GM18909 (cell line): Measurements from ENCODE around the gene EPS15.
"Not testable (repeated sequence)": the region's sequence is repeated elsewhere in the genome, so short reads cannot be mapped to it uniquely, and the experiment has no call there.

Experiments used
- ATAC-seq: cut with Tn5 transposase; IDR thresholded peaks from one replicate; pipeline ENCODE4 v1.9.1; 2021; ENCODE audit warnings: mild to moderate bottlenecking; ENCODE audit not compliant: unreplicated experiment, poor library complexity

Gene EPS15

DNA sequence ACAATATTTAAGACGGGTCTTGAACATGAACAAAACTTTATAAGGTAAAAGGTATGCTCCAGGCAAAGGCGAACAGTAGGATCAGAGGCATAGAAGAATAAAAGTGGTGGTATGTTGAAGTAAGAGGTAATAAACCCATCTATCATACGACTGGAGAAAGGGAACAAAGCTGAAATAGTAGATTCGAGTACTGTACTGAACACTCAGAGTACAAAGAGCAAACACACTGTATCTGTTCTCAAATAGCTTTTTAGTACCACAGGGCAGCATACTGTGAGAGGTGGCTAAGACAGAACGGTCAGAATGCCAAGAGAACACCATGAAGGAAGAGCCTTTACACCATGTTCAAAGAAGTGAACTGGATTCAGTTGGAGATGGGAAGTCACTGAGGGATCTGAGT lies 83.2 kb downstream of the EPS15 start:
- no peak for ATAC-seq

DNA sequence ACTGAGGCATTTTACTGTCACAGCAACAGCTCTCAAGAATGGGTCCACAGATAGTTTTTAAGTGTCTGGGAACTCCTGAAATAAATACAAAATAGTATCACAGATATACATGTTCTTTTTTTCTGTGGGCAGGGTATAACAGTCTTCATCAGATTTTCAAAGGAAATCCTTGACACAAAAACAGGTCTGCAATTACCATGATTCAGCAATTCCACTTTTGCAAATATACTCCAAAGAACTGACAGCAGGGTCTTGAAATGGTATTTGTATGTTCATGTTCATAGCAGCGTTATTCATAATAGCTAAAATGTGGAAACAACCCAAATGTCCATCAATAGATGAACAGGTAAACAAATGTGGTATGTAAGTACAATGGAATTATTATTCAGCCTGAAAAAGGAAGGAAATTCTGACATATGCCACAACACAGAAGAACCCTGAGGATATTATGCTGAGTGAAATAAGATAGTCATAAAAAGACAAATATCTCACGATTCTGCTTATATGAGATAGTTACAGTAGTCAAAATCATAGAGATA lies 85.0 kb downstream of the EPS15 start:
- ATAC-seq: no peak

DNA sequence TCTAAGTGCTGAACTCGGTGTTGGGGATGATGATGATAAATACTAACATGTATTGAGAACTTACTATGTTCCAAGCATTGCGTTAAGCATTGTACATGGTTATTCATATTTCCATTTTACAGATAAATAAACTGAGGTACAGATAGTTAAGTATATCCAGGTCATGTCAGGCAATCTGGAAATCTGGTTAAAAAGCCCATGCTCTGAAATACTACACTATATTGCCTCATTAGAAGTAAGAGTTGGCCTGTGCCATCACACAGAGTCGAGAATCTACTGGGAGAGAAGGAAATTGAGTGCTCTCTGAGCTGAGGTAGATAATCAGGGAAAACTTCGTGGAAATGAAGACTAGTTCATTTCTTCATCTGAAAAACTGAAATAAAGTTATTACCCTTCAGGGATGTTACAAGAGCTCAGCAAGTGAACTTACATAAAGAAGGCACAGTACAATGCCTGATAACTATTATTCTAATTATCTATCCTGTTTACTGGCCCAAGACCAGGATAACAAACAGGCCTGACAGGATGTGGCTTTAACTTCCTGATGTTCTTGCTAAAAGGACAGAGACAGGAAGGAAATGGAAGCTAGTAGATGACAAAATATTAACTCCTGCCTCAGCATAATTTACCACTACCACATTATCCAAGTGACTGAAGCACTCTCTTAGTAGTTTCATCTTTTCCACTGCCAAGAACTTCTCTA lies 85.6 kb downstream of the EPS15 start:
- ATAC-seq: no peak

DNA sequence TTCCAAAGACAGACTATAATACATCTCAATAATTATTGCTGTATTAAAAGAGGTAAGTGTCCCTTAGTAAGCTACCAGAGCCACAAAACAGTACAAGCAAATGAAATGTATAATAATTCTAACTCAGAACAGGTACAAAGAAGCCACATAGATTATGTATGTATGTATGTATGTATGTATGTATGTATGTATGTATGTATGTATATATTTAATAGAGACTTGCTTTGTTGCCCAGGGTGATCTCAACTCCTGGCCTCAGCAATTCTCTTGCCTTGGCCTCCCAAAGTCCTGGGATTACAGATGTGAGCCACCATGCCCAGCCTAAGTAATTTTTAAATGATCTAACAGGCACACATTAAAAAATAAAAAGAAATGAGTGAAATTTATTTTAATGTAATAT lies 86.9 kb downstream of the EPS15 start:
- ATAC-seq: no peak

DNA sequence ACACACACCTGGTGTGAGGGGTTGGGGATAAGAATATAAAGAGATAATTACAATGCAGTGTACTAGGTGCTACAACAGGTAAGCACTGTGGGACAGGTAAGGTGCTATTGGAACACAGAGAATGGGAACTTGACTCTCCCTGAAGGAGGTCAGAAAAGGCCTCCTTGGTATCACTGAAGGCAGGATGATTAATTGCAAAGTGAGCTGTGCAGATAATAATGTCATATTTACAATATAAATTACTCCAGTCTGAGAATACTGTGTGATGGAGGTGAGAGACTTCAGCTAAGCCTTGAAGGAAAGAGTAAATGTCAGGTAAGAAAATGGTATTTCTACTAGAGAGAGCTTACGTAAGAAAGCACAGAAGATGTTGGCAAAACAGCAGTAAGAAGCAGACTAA lies 91.6 kb downstream of the EPS15 start:
- ATAC-seq: no peak

DNA sequence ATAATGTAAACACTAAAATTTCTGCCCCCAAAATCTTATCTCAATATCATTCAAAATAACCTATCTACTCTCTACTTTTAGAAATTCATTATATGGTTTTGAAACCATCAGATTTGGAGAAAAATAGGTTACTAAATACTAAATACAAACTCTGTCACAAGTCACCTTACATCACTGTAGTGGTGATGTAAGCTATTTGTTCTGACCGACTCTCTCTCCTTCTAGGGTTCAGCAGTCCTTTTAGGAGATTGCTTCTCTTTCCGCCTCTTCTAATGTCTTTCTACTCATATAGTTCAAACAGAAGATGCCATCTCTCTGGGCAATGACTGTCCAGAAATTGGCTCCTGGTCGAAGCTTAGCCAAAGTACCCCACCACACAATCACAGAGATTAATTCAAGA lies 93.1 kb downstream of the EPS15 start:
- ATAC-seq: no peak

DNA sequence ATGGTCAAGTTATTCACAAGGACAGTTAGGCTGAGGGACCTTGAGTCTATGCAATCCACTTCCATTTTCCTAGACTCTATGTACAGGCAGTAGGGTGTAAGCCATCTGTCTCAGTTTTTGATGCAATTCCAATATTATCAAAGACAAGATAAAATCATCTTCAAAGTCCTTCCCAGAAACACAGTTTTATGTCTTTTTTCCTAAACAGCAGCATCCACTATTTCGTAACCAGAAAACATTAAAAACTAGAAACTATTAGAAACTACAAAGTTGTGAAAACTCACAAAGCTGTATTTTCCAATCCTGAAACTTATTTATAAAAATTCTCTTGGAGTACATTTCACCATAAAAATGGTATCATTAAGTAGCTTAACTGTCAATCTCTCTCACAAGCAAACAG lies 93.8 kb downstream of the EPS15 start:
- ATAC-seq: no peak

DNA sequence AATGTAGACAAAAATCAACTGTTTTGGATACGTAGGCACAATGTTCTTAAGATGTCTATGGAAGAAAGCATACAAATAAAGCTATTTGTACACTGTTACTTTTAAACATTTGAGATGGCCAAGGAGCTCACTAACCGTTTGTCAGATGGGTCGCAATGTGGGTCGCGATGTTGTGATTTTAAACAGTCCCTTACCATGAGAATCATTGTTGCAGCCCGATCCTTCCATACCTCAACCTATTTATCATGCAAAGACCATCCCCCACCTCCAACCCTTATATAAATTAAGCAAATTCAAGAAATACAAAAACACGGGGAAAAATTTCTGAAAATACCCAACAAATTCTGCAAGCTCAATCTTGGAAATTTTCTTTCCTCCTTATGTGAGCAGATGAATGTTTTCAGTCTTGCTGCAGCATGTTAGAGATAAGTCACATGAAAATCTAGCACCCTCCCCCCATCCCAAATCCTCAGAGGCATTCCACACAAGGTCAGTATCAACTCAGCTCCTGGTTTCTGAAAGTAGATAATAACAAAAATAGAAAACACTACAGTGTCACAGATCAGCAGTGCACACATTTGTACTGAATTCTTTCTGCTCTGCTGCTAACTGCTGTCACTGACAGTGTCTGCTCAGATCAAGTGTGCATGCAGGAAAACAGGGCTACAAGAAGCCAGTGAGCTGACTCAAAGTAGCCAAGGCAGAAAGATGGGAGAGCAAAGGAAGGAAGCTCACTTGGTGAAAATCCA lies 95.8 kb downstream of the EPS15 start:
- no peak for ATAC-seq

DNA sequence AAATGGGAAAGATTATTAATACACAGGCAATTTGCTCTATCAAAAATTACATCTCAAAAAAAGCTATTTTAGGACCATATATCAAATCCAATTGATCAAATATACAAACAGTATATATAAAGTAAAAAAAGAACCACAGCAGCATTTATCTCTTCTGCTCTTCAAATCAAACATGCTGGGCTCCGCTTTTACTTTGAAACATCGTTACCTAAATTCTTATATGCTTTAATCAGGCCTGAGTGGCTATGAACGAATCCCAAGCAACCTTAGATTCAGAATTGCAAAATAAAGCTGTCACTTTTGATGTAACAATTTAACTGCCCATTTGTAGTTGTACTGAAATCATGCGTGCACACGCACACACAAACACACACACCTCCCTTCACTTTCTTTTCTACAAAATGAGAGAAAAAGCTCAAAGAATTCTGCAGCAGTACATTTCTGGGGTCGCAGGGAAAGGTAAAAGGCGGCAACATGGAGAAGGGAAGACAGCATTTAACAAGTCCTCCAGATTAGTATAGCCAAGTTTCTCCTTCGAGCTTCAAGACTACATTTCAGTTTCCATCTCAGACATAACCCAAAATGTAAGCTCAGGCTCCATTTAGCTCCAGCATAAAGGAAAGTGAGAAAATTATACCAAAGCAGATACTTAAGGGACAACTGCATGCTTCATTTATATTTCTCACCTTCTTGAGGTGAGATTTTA lies 96.5 kb downstream of the EPS15 start:
- ATAC-seq: no peak

DNA sequence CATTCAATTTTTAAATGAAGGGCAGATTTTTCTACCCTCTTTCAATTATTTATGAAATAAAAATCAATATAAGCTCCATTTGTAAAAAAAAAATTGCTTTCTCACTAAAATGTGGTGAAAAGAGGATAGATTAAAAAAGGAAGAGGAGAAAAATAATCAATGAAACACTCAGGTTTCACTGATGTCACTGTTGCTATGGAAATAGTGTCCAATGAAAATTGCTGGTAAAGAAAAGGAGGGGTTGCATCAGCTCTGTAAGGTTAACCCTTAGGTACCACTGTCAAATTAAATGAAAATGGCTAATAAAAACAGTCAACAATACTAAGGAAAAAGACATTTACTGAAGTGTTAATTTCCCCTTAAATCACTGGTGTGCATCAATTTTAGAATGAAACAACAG lies 97.1 kb downstream of the EPS15 start:
- ATAC-seq: no peak

DNA sequence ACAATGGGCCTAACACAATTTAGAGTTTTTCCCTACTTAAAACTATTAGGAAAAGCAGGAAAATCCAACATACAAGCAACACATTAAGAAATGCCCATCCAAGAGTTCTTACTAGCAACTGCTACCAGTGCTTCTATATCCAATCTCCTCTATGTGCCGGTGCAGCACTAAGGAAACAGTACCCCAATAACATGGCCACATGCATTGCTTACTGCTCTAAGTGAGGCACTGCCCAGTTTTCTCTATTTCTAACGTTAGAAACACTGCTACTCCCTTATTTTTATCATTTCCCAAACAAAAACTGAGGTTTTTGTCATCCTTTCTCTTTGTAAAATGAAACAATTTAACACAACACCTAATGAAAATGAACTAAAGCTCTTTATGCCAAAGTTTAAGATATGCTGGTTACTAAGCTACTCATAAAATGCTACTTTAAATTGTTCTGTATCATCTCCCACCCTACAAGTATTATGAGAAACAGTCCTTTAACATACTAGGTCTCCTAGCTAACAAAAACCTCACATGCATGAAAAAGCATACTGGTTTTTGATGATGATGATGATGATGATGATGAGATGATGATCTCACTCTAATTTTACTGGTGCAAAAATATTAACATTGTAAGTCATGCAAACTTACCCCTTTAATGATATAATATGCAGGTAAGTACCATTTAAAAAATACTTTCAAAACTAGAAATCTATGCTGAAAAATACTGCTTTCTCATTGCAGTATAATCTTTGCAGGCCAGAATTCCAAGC lies 98.0 kb downstream of the EPS15 start:
- no peak for ATAC-seq

DNA sequence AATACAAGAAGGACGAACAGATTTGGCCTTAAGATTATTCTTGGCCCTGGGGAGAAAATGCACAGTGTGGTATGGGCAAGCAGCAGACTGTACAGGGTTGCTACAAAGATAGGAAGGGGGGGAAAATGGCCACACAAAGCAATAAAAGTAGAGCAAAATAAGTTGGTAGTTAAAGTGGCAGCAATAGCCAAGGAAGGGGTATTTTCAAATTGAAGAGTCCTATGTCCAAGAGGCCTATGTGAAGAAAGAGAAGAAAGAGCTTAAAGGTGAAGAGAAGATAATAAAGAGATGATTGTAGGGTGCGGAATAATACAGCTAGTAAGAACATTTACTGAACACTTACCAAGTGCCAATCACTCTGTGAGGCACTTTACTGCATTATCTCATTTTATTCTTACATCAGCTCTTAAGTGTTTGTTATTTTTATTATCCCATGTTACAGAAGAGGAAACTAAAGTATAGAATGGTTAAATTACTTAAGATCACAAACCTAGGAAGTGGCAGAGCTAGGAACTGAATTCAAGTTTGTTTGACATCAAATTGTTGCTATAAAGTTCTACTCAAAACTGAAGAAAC lies 100.6 kb downstream of the EPS15 start:
- no peak for ATAC-seq

DNA sequence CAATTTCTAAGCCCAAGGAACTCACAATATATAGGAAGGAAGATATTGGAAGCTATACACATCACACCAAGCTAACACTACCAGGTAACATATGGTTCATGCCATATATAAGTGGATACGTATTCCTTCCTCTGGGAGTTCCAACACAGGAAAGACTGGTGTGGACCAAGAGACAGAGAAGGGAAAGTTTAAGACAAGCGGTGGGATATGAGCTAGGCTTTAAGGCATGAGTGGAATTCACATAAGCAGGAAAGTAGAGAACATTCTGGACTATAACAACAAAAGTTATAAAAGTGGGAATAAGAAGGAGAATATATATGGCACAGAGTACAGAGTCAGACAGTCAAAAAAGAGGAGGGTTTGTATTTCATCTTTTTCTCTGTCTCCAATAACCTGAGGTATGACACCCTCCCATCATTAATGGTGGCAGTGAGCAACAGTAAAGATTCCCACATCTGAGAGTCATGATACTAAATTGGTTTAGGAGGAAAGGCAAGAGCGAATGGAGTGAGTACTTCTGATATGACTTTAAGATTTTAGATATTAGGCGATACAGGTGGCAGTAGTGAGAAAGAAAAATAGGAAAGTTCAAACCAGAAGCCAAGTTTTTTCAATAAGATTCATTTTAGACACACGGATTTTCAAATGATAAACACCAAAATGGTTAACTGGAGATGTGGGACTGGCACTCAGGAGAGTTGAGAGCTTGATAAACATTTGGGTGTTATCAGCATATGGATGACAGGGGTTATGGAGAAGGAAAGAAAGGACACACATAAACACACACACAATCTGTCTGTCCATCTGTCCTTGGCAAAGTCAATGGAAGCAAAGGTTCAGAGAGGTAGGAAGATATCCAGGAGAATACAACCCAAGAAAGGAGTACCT lies 101.3 kb downstream of the EPS15 start:
- ATAC-seq: no peak

DNA sequence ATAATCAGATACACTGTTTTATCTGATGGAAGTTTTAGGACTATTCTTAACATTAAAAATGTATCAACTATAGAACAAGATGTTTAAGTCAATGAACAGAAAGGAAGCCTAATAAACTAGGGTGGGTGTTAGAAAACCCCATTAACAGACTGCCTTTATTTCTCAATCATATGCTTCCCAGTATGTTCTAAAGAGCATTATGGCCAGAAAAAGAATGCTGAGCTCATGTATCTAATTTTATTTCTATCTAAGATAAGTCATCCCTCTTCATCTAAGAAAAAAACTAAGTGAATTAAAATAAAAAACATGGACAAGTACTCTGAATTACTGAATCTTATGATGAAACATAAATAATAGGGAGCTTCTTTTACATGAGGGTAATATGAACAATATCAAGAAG lies 102.2 kb downstream of the EPS15 start:
- ATAC-seq: no peak

DNA sequence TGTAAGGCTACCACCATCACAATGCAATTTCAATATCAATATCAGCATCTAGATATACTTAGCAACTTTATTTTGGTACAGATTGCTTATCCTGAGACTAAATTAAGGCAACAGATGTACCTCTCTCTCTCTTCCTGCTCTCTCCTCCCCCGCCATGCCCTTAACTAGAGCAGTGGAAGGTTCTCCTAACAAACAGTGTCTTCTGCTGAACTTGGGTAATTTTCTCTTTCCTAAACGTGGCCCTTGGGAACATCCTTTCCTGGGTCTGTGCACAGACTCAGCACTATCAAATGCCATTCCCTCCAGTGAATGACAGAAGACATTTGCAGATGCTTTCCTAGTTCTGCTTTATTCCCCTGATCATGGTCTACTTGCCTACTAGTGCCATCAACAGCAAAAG lies 103.1 kb downstream of the EPS15 start:
- ATAC-seq: no peak

DNA sequence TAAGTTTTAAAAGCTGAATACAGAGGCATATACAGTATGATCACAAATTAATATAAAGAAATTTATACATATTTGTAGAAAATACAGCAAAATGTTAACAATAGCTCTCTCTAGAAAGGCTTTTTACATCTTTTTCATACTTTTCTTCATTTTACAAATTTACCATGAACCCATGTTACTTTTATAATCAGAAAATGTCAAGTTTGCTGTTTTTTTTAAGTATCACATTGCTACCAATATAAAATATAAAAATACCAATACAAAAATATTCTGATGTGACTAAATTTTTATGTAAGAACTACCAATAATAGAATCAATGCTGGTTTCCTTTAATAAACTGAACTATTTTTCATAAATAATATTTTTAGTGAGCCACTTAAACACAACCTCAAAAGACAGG lies 104.3 kb downstream of the EPS15 start:
- ATAC-seq: no peak

DNA sequence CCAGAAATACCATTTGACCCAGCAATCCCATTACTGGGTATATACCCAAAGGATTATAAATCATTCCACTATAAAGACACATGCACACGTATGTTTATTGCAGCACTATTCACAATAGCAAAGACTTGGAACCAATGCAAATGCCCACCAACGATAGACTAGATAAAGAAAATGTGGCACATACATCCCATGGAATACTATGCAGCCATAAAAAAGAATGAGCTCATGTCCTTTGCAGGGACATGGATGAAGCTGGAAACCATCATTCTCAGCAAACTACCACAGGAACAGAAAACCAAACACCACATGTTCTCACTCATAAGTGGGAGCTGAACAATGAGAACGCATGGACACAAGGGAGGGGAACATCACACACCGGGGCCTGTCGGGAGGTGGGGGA lies 107.2 kb downstream of the EPS15 start:
- ATAC-seq: not testable (repeated sequence)

DNA sequence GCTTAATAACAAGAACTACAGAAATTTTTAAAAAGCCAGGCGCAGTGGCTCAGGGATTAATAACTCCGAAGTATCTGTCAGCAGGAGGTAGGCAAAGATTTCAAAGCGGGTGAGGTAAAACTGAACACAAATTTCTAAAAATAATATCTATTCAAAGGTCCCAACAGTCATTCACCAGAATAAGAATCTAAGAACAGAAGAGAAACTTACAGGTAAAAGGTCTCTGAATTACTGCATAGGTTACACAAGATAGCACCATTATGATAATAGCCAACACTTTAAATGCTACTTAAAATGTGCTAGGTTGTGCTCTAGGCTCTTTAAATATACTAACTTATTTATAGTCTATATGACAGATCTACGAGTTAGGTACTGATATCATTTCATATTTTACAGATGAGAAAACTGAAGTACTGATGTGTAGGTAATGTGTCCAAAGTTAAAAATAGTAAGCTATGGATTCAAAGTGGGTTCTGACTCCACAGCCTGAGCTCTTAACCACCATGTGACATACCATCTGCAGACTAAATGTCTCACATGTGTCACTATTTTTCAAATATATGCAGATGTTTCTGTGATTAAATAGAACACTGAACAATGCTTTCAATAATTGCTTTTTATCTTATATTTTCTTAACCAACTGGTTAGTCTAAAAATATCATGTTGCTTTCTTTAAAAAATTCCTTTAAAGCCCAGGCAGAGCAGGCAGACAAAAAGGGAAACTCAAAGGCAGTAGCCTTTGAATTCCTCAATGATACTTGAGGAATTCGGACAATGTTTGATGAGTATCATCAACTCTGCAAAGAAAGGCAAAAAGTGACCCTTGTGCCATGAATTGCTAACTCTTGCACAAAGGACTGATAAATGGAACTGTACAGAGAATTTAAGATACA lies 108.3 kb downstream of the EPS15 start:
- ATAC-seq: no peak
